ENCODE measurements around the gene TM9SF1. TPM values are rescaled to one million over a fixed set of nuclear protein-coding genes. Genes with fewer than 3 reads are reported as not detected.

Gene TM9SF1
- total RNA-seq, 1 experiment from 2014 or later, result 55.5 TPM

- Histone ChIP-seq H3K4me1 (ENCODE audit: insufficient read depth, low read length, poor library complexity, severe bottlenecking) (peaks cover 9% of the 10 kb centered on the region), H3K4me3 (ENCODE audit: low read depth, low read length, poor library complexity, severe bottlenecking) (no peak overlapping the region), H3K27me3 (replicated peaks; ENCODE audit: insufficient read depth, low read depth, low read length, poor library complexity) (no peaks in the 10 kb centered on the region), H3K36me3 (ENCODE audit: insufficient read depth, low read length, poor library complexity, severe bottlenecking) (peaks cover 42% of the 10 kb centered on the region), H3K27ac (ENCODE audit: low read depth, low read length, poor library complexity, severe bottlenecking) (no peak overlapping the region), H3K9me3 (ENCODE audit: low read depth, low read length, poor library complexity, severe bottlenecking) (no peaks in the 10 kb centered on the region)
- CTCF ChIA-PET, result no interaction called here
- BruUV-seq (replicated peaks), result no TSS peak
- intact Hi-C loops (cut with micrococcal nuclease; ENCODE audit: unreplicated experiment), result loop anchor here (5.0 kb wide), 1 partner anchor 40 kb away; the partner anchor contains the start of genes PSME2 and RNF31
- POLR2A ChIA-PET (ENCODE audit: low non-redundant PET), result no interaction called here
- no peak for DNase-seq (ENCODE audit: low spot score)
- TF ChIP-seq EZH2 (IDR thresholded peaks at IDR 0.05; ENCODE audit: borderline replicate concordance, low read depth, low read length, poor library complexity, severe bottlenecking) (no peak), CTCF (conservative IDR thresholded peaks at IDR 0.05; ENCODE audit: low read depth, low read length) (no peak)
Observed at GRCh38 chr14:24186831-24187538, 8.3 kb downstream of the TM9SF1 start.

GRCh38 chr14:24185741-24186140, 9.5 kb downstream of the TM9SF1 start:
- peaks cover 9% of the 10 kb centered on the region for H3K4me1 ChIP-seq (ENCODE audit: insufficient read depth, low read length, poor library complexity, severe bottlenecking)
- no peak for TF ChIP-seq CTCF (conservative IDR thresholded peaks at IDR 0.05; ENCODE audit: low read depth, low read length)
- no peak for TF ChIP-seq EZH2 (IDR thresholded peaks at IDR 0.05; ENCODE audit: borderline replicate concordance, low read depth, low read length, poor library complexity, severe bottlenecking)
- CTCF ChIA-PET, result no interaction called here
- intact Hi-C loops (cut with micrococcal nuclease; ENCODE audit: unreplicated experiment), result loop anchor here (5.0 kb wide), 1 partner anchor 38 kb away; the partner anchor contains the start of genes PSME2 and RNF31
- peaks cover 50% of the 10 kb centered on the region for H3K36me3 ChIP-seq (ENCODE audit: insufficient read depth, low read length, poor library complexity, severe bottlenecking)
- BruUV-seq (replicated peaks), result no TSS peak
- no peak overlapping the region for H3K27ac ChIP-seq (ENCODE audit: low read depth, low read length, poor library complexity, severe bottlenecking)
- H3K9me3 ChIP-seq (ENCODE audit: low read depth, low read length, poor library complexity, severe bottlenecking), result no peaks in the 10 kb centered on the region
- no peaks in the 10 kb centered on the region for H3K27me3 ChIP-seq (replicated peaks; ENCODE audit: insufficient read depth, low read depth, low read length, poor library complexity)
- H3K4me3 ChIP-seq (ENCODE audit: low read depth, low read length, poor library complexity, severe bottlenecking), result no peak overlapping the region
- POLR2A ChIA-PET (ENCODE audit: low non-redundant PET), result no interaction called here
- DNase-seq (ENCODE audit: low spot score), result no peak

- H3K27me3 ChIP-seq (replicated peaks; ENCODE audit: insufficient read depth, low read depth, low read length, poor library complexity), result no peaks in the 10 kb centered on the region
- DNase-seq (ENCODE audit: low spot score), result no peak
- no TSS peak for BruUV-seq (replicated peaks)
- no peak for TF ChIP-seq EZH2 (IDR thresholded peaks at IDR 0.05; ENCODE audit: borderline replicate concordance, low read depth, low read length, poor library complexity, severe bottlenecking)
- no peak for TF ChIP-seq CTCF (conservative IDR thresholded peaks at IDR 0.05; ENCODE audit: low read depth, low read length)
- intact Hi-C loops (cut with micrococcal nuclease; ENCODE audit: unreplicated experiment), result loop anchor here (5.0 kb wide), 1 partner anchor 38 kb away; the partner anchor contains the start of genes PSME2 and RNF31
- no peak overlapping the region for H3K27ac ChIP-seq (ENCODE audit: low read depth, low read length, poor library complexity, severe bottlenecking)
- H3K9me3 ChIP-seq (ENCODE audit: low read depth, low read length, poor library complexity, severe bottlenecking), result no peaks in the 10 kb centered on the region
- peaks cover 9% of the 10 kb centered on the region for H3K4me1 ChIP-seq (ENCODE audit: insufficient read depth, low read length, poor library complexity, severe bottlenecking)
- ChIA-PET CTCF (no interaction called here), POLR2A (ENCODE audit: low non-redundant PET) (no interaction called here)
- peaks cover 57% of the 10 kb centered on the region for H3K36me3 ChIP-seq (ENCODE audit: insufficient read depth, low read length, poor library complexity, severe bottlenecking)
- H3K4me3 ChIP-seq (ENCODE audit: low read depth, low read length, poor library complexity, severe bottlenecking), result no peak overlapping the region
Observed at GRCh38 chr14:24185026-24185425, 10.2 kb downstream of the TM9SF1 start.
